SKM-1 treated with dmso at 0.1 percent for 144 hours (cell line): Measurements from ENCODE around the gene ANO1.

Experiments used
- DNase-seq: peaks from one replicate; lab custom pipeline; 2025; ENCODE audit not compliant: unreplicated experiment; lab: John Stamatoyannopoulos, UW

Gene ANO1

DNA sequence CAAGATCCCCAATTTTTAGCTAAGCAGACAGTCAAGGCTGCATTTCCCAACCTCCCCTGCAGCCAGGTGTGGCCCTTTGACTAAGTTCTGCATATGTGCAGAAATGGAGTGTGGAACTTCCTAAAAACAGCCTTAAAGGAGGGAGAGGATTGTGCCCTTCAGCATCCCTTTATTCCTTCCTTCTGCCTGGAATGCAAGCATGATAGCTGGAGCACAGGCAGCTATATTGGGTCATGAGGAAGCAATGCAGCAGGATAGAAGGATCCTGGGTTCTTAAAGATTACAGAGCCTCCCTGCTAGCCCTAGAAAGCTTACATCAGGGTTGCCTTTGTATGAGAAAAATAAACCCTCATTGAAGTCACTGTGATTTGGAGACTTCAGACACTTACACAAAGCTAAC, 154.9 kb downstream of the ANO1 start:
- no peak for DNase-seq

DNA sequence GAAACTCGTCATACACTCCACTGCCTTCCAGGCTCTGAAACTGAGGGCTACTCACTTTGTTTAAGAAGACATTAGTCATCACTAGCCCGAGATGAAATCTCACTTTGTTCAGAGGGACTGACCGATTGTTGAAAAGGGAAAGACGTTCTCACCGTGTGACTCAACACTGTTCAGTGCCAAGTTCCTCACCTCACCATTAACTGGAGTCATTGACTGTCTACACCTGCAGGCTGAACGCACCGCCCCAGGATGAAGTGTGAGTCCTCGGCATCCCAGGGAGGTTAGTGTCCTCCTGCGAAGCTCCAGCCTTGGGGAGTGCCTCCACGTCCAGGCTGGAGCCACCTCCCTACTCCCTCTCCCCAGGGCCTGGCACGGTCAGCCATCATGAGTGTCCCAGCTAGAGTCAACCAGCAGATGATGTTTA, 155.4 kb downstream of the ANO1 start:
- no peak for DNase-seq

DNA sequence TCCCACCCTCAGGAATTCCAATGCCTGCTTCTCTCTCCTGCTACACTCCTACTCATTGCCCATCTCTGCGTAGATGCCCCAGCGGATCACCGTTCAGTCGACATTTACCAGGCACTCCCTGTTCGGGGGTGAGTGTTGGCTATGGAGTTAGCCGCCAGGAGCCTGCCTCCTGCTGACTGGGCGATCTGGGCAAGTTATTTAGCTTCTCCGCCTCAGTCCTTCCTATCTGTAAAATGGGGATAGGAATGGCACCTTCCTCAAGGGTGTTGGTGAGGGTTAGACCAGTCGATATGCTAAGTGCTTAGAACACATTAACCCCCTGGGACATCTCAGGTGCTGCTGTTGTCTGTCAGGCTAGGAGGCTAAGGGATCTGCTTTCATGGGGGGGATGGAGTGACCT, 155.8 kb downstream of the ANO1 start:
- no peak for DNase-seq
